ENCODE results near the gene SAMD14. TPM values are rescaled to one million over a fixed set of nuclear protein-coding genes. Genes with fewer than 3 reads are reported as not detected.

SAMD14 gene
- total and polyA plus RNA-seq, 9 donors, result 0.36 to 4.9 (median 1.7) TPM

DNA sequence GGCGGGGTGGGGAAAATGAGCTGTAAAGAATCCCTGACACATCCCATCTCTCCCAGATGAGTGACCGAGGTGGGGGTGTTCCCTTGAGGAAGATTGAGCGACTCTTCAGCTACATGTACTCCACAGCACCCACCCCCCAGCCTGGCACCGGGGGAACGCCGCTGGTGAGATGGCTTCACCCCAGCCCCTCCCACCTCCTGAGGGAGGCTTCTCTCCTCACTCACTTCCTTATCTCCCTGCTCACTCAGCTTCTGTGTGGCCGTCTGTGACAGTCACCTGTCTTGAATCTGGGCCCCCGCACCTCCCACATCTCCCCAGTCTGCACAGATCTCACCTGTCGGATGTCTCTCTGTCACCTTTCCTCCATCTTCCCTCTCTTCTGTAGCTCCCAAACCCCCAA lies 21.4 kb downstream of the SAMD14 start:
- Histone ChIP-seq H3K4me1 (ENCODE audit: insufficient read depth) (peaks cover 5% of the 10 kb centered on the region), H3K36me3 (no peaks in the 10 kb centered on the region), H3K9me3 (no peaks in the 10 kb centered on the region), H3K4me3 (no peak overlapping the region), H3K27ac (no peak overlapping the region), H3K27me3 (no peaks in the 10 kb centered on the region)
- no peak for DNase-seq
- intact Hi-C loops (cut with DNase I), result no loop called here
- TF ChIP-seq CTCF (IDR thresholded peaks at IDR 0.05) (no peak), EP300 (IDR thresholded peaks at IDR 0.05) (no peak), POLR2A (IDR thresholded peaks at IDR 0.05) (no peak)
- WGBS, 3 donors, result 74 to 83% (median 78%) methylated on average over 9 of the region's 9 CpGs

GRCh38 chr17:50107790-50108414 lies 22.1 kb downstream of the SAMD14 start:
- intact Hi-C loops (cut with DNase I), result no loop called here
- Histone ChIP-seq H3K4me1 (ENCODE audit: insufficient read depth) (peaks cover 2% of the 10 kb centered on the region), H3K27me3 (no peaks in the 10 kb centered on the region), H3K9me3 (no peaks in the 10 kb centered on the region), H3K4me3 (no peak overlapping the region), H3K27ac (no peak overlapping the region), H3K36me3 (no peaks in the 10 kb centered on the region)
- 84% methylated on average over 10 of the region's 10 CpGs for WGBS, 3 donors
- DNase-seq, result no peak
- TF ChIP-seq CTCF (IDR thresholded peaks at IDR 0.05), result no peak
- no peak for TF ChIP-seq EP300 (IDR thresholded peaks at IDR 0.05)
- no peak for TF ChIP-seq POLR2A (IDR thresholded peaks at IDR 0.05)

DNA sequence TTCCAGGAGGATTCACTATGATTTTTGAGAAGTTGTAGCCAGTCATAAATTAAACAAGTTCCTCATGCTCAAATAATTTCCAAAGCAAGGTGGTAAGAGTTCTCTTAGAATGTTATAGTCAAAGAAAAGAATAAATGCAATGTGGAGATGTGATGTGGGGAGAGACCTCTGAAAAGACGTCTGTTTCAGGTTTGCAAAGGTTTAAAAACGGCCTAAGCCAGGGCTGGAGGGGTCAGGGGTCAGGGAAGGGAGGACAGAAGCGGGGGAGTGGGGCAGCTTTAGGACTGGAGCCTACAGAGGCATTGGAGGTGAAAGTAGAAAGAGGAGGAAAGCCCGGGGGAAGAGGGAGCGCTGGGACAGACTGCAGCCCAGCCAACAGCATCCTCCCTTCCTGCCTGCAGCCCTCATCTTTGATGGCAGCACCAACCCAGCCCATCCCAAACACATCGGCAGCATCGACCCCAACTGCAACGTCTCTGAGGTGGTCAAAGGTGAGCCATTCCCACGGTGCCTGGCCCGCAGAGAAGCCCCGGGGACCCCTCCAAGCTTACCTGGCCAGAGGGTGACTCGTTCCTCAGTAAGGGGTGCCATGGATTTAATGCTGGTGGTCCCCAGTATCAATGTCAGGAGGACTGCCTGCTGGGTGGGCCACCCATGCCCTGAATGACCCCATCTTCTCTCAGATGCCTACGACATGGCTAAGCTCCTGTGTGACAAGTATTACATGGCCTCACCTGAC lies 23.4 kb downstream of the SAMD14 start:
- H3K9me3 ChIP-seq, result no peaks in the 10 kb centered on the region
- TF ChIP-seq POLR2A (IDR thresholded peaks at IDR 0.05) (no peak), CTCF (IDR thresholded peaks at IDR 0.05) (no peak), EP300 (IDR thresholded peaks at IDR 0.05) (no peak)
- no peak for DNase-seq
- H3K4me3 ChIP-seq, result no peak overlapping the region
- intact Hi-C loops (cut with DNase I), result no loop called here
- 57 to 64% (median 59%) methylated on average over 13 of the region's 13 CpGs for WGBS, 3 donors
- no peaks in the 10 kb centered on the region for H3K36me3 ChIP-seq
- H3K27me3 ChIP-seq, result no peaks in the 10 kb centered on the region
- no peak overlapping the region for H3K27ac ChIP-seq
- peaks cover 14% of the 10 kb centered on the region for H3K4me1 ChIP-seq (ENCODE audit: insufficient read depth)

DNA sequence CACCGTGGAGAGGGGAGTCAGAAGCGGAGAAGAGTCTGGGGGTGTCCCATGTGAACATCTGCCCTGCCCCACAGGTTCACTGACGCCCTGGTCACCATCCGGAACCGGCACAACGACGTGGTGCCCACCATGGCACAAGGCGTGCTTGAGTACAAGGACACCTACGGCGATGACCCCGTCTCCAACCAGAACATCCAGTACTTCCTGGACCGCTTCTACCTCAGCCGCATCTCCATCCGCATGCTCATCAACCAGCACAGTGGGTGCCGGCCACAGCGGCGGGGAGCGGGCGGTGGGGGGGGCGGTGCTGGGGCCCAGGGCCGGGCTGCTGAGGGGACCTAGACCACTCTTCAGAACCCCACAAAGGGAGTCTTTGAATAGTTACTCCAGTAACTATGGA lies 24.1 kb downstream of the SAMD14 start:
- 88 to 90% (median 89%) methylated on average over 21 of the region's 21 CpGs for WGBS, 3 donors
- H3K4me3 ChIP-seq, result no peak overlapping the region
- H3K36me3 ChIP-seq, result no peaks in the 10 kb centered on the region
- peaks cover 14% of the 10 kb centered on the region for H3K4me1 ChIP-seq (ENCODE audit: insufficient read depth)
- no peak overlapping the region for H3K27ac ChIP-seq
- H3K9me3 ChIP-seq, result no peaks in the 10 kb centered on the region
- no peaks in the 10 kb centered on the region for H3K27me3 ChIP-seq
- TF ChIP-seq CTCF (IDR thresholded peaks at IDR 0.05) (no peak), POLR2A (IDR thresholded peaks at IDR 0.05) (no peak), EP300 (IDR thresholded peaks at IDR 0.05) (no peak)
- intact Hi-C loops (cut with DNase I), result no loop called here
- no peak for DNase-seq

All from ovary (tissue), 9 donors.